Esophagus muscularis mucosa (tissue), 4 donors: ENCODE measurements around the gene CCNG2. TPM values are rescaled to one million over a fixed set of nuclear protein-coding genes. Genes with fewer than 3 reads are reported as not detected.

Experiments used
- DNase-seq: peaks from one replicate; pipeline ENCODE4 v3.0.0-alpha.2; 2017; ENCODE audit errors: extremely low spot score
- H3K27ac ChIP-seq, 4 donors: fragments of 200-600 bp; sonication (generic); replicated peaks in 1 of 4; 1 replicate in 3 of 4; 2 replicates in 1 of 4; pipeline ENCODE4 v1.5.1; 2016 to 2019; ENCODE audit warnings: mild to moderate bottlenecking in 1 of 4
- H3K27me3 ChIP-seq, 4 donors: fragments of 200-600 bp; sonication (generic); one replicate each; pipeline versions ENCODE4 v1.5.1 to v1.6.0; 2016 to 2019
- H3K36me3 ChIP-seq, 4 donors: fragments of 200-600 bp; sonication (generic); one replicate each; pipeline ENCODE4 v1.5.1; 2016 to 2019
- H3K4me1 ChIP-seq, 4 donors: fragments of 200-600 bp; sonication (generic); one replicate each; pipeline ENCODE4 v1.5.1; 2016 to 2019
- H3K4me3 ChIP-seq, 4 donors: fragments of 200-600 bp; sonication (generic); 1 replicate in 2 of 4; 2 replicates in 2 of 4; pipeline ENCODE4 v1.5.1; 2016 to 2019; ENCODE audit warnings: mild to moderate bottlenecking in 4 of 4, moderate library complexity in 1 of 4
- H3K9me3 ChIP-seq, 4 donors: fragments of 200-600 bp; sonication (generic); 1 replicate in 3 of 4; 2 replicates in 1 of 4; pipeline ENCODE4 v1.5.1; 2016 to 2019
- EP300 ChIP-seq: sonication (generic); formaldehyde crosslinking; IDR thresholded peaks from one replicate; pipeline ENCODE4 v1.6.1; 2017; ENCODE audit warnings: antibody characterized with exemption
- POLR2A ChIP-seq: fragments of 450-650 bp; IDR thresholded peaks from one replicate; pipeline ENCODE4 v1.6.1; 2017; ENCODE audit warnings: antibody characterized with exemption, moderate library complexity, mild to moderate bottlenecking, low read depth
- POLR2AphosphoS5 ChIP-seq, 2 donors: sonication (generic); formaldehyde crosslinking; IDR thresholded peaks; one replicate each; pipeline ENCODE4 v1.6.1; 2017; ENCODE audit warnings: antibody characterized with exemption in 2 of 2
- WGBS: methylation state at CpG from one replicate; pipeline ENCODE4 v1.1.5; 2018; 5-methylcytosine and 5-hydroxymethylcytosine counted together
- intact Hi-C: fragments of 100-400 bp; cut with DNase I; formaldehyde crosslinking; loops from one replicate; pipeline ENCODE4 v1.15.1; 2023
- total RNA-seq, 4 donors: library from RNA; depleted of rRNA; stranded (reverse); fragments of >200 nt; gene quantifications; one replicate each; pipeline versions ENCODE4 v1.1.0 to v1.2.1, GENCODE V29; 2016
- TF ChIP-seq, protein P1 (sequence below), 3 experiments: fragments of 200-600 bp in 2 of 3; fragments of 450-650 bp in 1 of 3; sonication (generic) in 2 of 3; IDR thresholded peaks; one replicate each; pipeline ENCODE4 v1.5.1; 2017 to 2019; ENCODE audit warnings: antibody characterized with exemption in 3 of 3, mild to moderate bottlenecking in 2 of 3, moderate library complexity in 1 of 3

Gene CCNG2
- total RNA-seq, 4 donors from 2014 or later: 25.7 to 33.3 (median 26.2) TPM

DNA sequence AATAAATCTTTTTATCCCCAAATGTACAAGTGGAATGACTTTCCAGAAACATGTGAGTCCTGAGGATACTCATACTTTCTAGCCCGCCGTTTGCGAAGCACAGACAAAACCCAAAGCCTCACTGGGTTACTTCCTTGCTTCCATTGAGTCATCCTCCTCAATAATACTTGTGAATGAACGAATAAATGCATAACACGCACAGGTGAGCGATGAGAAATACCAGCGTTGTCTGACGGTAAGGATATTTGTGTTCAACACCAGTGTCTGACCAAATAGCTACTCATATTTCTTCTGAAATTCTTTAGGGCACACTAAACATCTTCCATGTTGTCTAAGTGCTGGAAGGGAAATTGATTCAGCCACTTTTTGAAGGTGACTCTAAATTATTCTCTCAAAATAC, 36.0 kb downstream of the CCNG2 start:
- Histone ChIP-seq H3K36me3 (no peaks in the 10 kb centered on the region), H3K27me3 (no peaks in the 10 kb centered on the region), H3K4me1 (peaks cover 0 to 6% (median 5%) of the 10 kb centered on the region in 4 donors), H3K27ac (no peak overlapping the region), H3K9me3 (no peaks in the 10 kb centered on the region), H3K4me3 (no peak overlapping the region)
- TF ChIP-seq, protein P1, sequence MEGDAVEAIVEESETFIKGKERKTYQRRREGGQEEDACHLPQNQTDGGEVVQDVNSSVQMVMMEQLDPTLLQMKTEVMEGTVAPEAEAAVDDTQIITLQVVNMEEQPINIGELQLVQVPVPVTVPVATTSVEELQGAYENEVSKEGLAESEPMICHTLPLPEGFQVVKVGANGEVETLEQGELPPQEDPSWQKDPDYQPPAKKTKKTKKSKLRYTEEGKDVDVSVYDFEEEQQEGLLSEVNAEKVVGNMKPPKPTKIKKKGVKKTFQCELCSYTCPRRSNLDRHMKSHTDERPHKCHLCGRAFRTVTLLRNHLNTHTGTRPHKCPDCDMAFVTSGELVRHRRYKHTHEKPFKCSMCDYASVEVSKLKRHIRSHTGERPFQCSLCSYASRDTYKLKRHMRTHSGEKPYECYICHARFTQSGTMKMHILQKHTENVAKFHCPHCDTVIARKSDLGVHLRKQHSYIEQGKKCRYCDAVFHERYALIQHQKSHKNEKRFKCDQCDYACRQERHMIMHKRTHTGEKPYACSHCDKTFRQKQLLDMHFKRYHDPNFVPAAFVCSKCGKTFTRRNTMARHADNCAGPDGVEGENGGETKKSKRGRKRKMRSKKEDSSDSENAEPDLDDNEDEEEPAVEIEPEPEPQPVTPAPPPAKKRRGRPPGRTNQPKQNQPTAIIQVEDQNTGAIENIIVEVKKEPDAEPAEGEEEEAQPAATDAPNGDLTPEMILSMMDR (IDR thresholded peaks at IDR 0.05): no peak
- TF ChIP-seq POLR2AphosphoS5 (IDR thresholded peaks at IDR 0.05) (no peak), POLR2A (no peak), EP300 (no peak)
- DNase-seq: no peak
- WGBS: 88% methylated on average over 8 of the region's 8 CpGs
- intact Hi-C loops: no loop called here

DNA sequence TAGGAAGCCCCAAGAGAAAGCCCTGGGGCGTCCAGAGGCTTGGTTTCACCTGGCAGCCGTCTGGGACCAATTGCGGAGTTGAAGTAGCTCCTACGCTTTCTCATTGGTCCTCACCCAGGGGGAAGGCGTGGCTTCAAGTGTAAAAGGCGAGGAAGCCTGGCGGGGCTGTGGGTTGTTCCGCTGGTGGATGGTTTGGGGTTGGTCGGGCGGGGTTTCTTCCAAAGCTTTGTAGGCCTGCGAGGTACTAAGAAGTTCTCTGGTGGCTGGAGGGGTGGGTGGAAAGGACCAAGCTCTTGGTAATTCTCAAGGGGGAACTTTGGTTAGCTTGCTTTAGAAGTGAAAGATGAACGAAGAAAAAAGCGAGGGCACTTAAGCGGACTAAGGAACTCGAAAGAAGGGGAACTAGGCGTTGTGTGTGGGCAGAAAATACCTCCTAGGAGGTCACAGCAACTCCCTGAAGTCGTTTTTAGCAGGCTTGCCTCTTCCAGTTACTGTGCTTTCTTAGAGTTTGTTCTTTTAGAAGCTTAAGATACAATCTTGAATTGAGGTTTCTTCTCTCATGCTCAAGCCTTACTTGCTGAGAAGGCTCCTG, 36.6 kb downstream of the CCNG2 start:
- peak overlapping the region in 3 of 4 donors; percentile 5 to 40 (median 9) for H3K4me3 ChIP-seq
- intact Hi-C loops: no loop called here
- no peaks in the 10 kb centered on the region for H3K27me3 ChIP-seq
- no peak for DNase-seq
- H3K4me1 ChIP-seq: peaks cover 0 to 6% (median 5%) of the 10 kb centered on the region in 4 donors
- TF ChIP-seq, protein P1 (IDR thresholded peaks at IDR 0.05): no peak
- TF ChIP-seq POLR2AphosphoS5 (IDR thresholded peaks at IDR 0.05): peak in 1 of 2 donors; percentile 34
- H3K9me3 ChIP-seq: no peaks in the 10 kb centered on the region
- WGBS: 68% methylated on average over 17 of the region's 17 CpGs
- no peaks in the 10 kb centered on the region for H3K36me3 ChIP-seq
- H3K27ac ChIP-seq: no peak overlapping the region

DNA sequence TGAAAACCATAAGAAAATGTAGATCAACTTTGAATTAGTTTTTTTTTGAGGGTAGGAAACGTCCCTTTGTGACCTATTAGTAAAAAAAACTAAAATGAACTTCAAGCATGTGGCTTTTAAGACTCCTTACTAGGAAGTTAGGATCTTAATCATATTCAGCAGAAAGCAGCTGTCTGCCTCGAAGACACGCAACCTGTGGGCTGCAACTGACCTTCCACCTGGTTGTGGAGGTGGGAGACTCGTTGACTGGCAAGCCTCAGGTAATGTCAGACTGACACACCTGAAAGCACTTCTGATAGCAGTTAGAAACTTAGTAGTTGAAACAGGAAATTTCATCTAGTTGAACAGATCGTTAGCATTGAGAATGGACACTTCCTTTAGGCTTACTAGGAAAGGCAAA, 37.4 kb downstream of the CCNG2 start:
- TF ChIP-seq, protein P1 (IDR thresholded peaks at IDR 0.05): no peak
- TF ChIP-seq POLR2A (no peak), POLR2AphosphoS5 (IDR thresholded peaks at IDR 0.05) (no peak), EP300 (no peak)
- Histone ChIP-seq H3K27me3 (no peaks in the 10 kb centered on the region), H3K36me3 (no peaks in the 10 kb centered on the region), H3K4me3 (no peak overlapping the region), H3K9me3 (no peaks in the 10 kb centered on the region), H3K4me1 (peaks cover 0 to under 1% (median under 1%) of the 10 kb centered on the region in 4 donors), H3K27ac (no peak overlapping the region)
- no peak for DNase-seq
- intact Hi-C loops: no loop called here
- WGBS: 80% methylated on average over 5 of the region's 5 CpGs

DNA sequence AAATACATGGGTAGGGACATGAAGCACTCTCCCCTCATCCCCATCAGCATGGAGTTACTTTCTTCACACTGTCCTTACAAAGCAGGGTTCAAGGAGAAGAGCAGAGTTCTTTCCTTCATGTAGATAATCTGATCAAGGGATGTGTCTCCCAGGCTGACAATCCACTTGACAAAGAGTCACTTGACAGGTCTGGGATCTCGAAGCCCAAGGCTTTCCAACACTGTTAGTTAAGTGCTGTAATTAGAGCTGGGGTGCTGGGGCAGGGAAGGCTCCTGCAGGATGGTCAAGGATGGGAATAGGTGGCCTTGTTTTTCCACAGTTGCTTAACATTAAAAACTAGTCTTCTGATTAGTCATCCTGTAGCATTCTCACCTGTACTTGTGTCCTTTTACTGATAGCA, 38.0 kb downstream of the CCNG2 start:
- Histone ChIP-seq H3K9me3 (no peaks in the 10 kb centered on the region), H3K27ac (no peak overlapping the region), H3K36me3 (no peaks in the 10 kb centered on the region), H3K4me3 (no peak overlapping the region), H3K4me1 (no peaks in the 10 kb centered on the region), H3K27me3 (no peaks in the 10 kb centered on the region)
- no peak for DNase-seq
- intact Hi-C loops: no loop called here
- TF ChIP-seq, protein P1 (IDR thresholded peaks at IDR 0.05): no peak
- no peak for TF ChIP-seq POLR2A
- TF ChIP-seq EP300: no peak
- TF ChIP-seq POLR2AphosphoS5 (IDR thresholded peaks at IDR 0.05): no peak
- 100% methylated on average over 1 of the region's 1 CpG for WGBS

DNA sequence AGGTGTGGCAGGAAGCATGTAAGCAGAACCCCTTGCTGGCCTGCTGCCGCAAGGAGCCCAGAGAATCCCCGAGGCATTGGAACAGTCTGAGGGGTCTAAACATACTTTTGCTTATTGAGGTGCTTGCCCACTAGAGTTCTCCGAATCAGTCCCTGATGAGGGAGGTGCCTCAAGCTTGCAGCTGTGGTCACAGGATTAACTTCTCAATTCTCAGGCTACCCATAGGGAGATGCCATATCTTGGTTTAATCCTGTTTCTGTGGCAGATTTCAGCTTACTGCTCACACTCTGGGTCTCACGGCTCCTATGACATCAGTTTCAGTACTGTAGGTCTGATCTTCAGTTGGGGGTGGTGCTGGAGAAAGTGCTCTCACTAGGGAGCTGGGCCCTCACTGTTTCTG, 39.9 kb downstream of the CCNG2 start:
- intact Hi-C loops: no loop called here
- H3K4me1 ChIP-seq: no peaks in the 10 kb centered on the region
- H3K27me3 ChIP-seq: no peaks in the 10 kb centered on the region
- WGBS: 94% methylated on average over 3 of the region's 4 CpGs
- DNase-seq: no peak
- no peak for TF ChIP-seq POLR2AphosphoS5 (IDR thresholded peaks at IDR 0.05)
- no peak for TF ChIP-seq POLR2A
- no peak for TF ChIP-seq EP300
- TF ChIP-seq, protein P1 (IDR thresholded peaks at IDR 0.05): no peak
- no peaks in the 10 kb centered on the region for H3K9me3 ChIP-seq
- no peak overlapping the region for H3K27ac ChIP-seq
- H3K36me3 ChIP-seq: no peaks in the 10 kb centered on the region
- no peak overlapping the region for H3K4me3 ChIP-seq
